Fibroblast of skin of scalp (primary cell): Measurements from ENCODE around the gene MSH3.

ENCODE experiments used
- DNase-seq: peaks from one replicate; pipeline ENCODE4 v3.0.0-alpha.2; 2013

The MSH3 gene

GRCh38 chr5:80917631-80918030 lies 263.2 kb downstream of the MSH3 start:
- no peak for DNase-seq

- peak; percentile 35 for DNase-seq
Measured at GRCh38 chr5:80919678-80920196, 265.3 kb downstream of the MSH3 start.

- DNase-seq: no peak
Measured at GRCh38 chr5:80920333-80920732, 265.9 kb downstream of the MSH3 start.

- DNase-seq: no peak
Measured at GRCh38 chr5:80921026-80921425, 266.6 kb downstream of the MSH3 start.

GRCh38 chr5:80925931-80926330 lies 271.5 kb downstream of the MSH3 start:
- DNase-seq: no peak
